Left ventricle myocardium inferior (tissue), 1 donor: Measurements from ENCODE around the gene SLC22A31. TPM values are rescaled to one million over a fixed set of nuclear protein-coding genes. Genes with fewer than 3 reads are reported as not detected.

Source experiments
- DNase-seq: peaks from one replicate; pipeline ENCODE4 v3.0.0-alpha.2; 2020
- H3K27ac ChIP-seq: fragments of 200-600 bp; replicated peaks from 2 replicates; pipeline ENCODE4 v1.8.0; 2021
- H3K27me3 ChIP-seq: fragments of 200-600 bp; 2 replicates; pipeline ENCODE4 v1.8.0; 2021; ENCODE audit warnings: low read depth
- H3K36me3 ChIP-seq: fragments of 200-600 bp; 2 replicates; pipeline ENCODE4 v1.8.0; 2021
- H3K4me1 ChIP-seq: fragments of 200-600 bp; 2 replicates; pipeline ENCODE4 v1.8.0; 2021
- H3K4me3 ChIP-seq: fragments of 200-600 bp; 2 replicates; pipeline ENCODE4 v1.8.0; 2021; ENCODE audit warnings: mild to moderate bottlenecking, moderate library complexity
- H3K9me3 ChIP-seq: fragments of 200-600 bp; replicated peaks from 2 replicates; pipeline ENCODE4 v1.8.0; 2021
- CTCF ChIP-seq: fragments of 200-600 bp; IDR thresholded peaks from 2 replicates; pipeline ENCODE4 v1.8.0; 2021; ENCODE audit warnings: antibody characterized with exemption, mild to moderate bottlenecking, borderline replicate concordance
- intact Hi-C: fragments of 100-400 bp; cut with micrococcal nuclease; formaldehyde crosslinking; loops from one replicate; pipeline ENCODE4 v1.11.0; 2022
- total RNA-seq: library from RNA; stranded (reverse); fragmentation: NEBNext Ultra II Directional; extraction: Animal tissue kit (Norgen Biotek cat#: 25700); gene quantifications from one replicate; pipeline ENCODE4 v1.2.1, GENCODE V29; 2021
- donor health status: DM: no; HTN: yes; CAD: no; lungs with severe emphysema.

The SLC22A31 gene
- total RNA-seq, 1 donor from 2014 or later = not detected

DNA sequence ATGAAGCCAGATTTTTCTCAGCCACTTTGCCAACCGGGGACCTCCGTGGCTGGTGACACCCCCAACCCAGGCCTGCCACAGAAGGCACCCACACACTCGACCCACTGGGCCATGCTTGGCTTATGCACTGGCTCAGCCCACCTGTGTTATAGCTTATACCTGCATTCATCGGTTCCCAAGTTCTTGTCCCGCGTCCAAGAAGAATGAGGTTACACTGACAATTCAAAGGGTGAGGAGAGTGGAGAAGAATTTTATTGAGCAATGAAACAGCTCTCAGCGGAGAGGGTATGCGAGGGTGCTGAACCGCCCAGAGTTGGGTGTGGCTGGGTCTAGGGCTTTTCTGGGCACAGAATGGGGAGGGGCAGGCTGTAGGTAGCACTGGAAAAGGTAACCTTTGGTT, 51.0 kb downstream of the SLC22A31 start:
- H3K36me3 ChIP-seq = peaks cover 69% of the 10 kb centered on the region
- H3K27me3 ChIP-seq = no peaks in the 10 kb centered on the region
- peaks cover 19% of the 10 kb centered on the region for H3K9me3 ChIP-seq
- peaks cover under 1% of the 10 kb centered on the region for H3K4me1 ChIP-seq
- intact Hi-C loops = no loop called here
- no peak for DNase-seq
- no peak overlapping the region for H3K4me3 ChIP-seq
- H3K27ac ChIP-seq = no peak overlapping the region
- no peak for TF ChIP-seq CTCF

DNA sequence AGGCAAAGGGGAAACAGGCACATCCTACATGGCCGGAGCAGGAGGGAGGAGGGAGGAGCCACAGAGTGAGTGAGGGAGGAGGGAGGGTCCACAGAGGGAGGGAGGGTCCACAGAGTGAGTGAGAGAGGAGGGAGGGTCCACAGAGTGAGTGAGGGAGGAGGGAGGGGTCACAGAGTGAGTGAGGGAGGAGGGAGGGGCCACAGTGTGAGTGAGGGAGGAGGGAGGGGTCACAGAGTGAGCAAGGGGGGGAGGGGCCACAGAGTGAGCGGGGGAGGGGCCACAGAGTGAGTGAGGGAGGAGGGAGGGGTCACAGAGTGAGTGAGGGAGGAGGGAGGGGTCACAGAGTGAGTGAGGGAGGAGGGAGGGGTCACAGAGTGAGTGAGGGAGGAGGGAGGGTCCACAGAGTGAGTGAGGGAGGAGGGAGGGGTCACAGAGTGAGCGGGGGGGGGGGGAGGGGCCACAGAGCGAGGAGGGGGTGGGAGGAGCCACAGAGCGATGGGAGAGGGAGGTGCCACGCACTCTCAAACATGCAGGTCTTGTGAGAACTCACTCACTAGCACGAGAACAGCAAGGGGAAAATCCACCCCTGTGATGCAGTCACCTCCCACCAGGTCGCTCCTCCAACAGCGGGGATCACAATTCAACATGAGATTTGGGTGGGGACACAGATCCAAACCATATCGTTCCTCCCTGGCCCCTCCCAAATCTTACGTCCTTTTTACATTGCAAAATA, 53.1 kb downstream of the SLC22A31 start:
- no peak overlapping the region for H3K27ac ChIP-seq
- intact Hi-C loops = no loop called here
- H3K9me3 ChIP-seq = peaks cover 19% of the 10 kb centered on the region
- TF ChIP-seq CTCF = no peak
- peaks cover 75% of the 10 kb centered on the region for H3K36me3 ChIP-seq
- no peaks in the 10 kb centered on the region for H3K27me3 ChIP-seq
- DNase-seq = no peak
- no peaks in the 10 kb centered on the region for H3K4me1 ChIP-seq
- H3K4me3 ChIP-seq = no peak overlapping the region

- H3K4me1 ChIP-seq = no peaks in the 10 kb centered on the region
- intact Hi-C loops = no loop called here
- peaks cover 75% of the 10 kb centered on the region for H3K36me3 ChIP-seq
- peaks cover 19% of the 10 kb centered on the region for H3K9me3 ChIP-seq
- no peak overlapping the region for H3K27ac ChIP-seq
- no peaks in the 10 kb centered on the region for H3K27me3 ChIP-seq
- TF ChIP-seq CTCF = no peak
- no peak overlapping the region for H3K4me3 ChIP-seq
- DNase-seq = no peak
These were observed 53.9 kb downstream of the SLC22A31 start for GRCh38 chr16:89146211-89147005.

Other genes with a start within 250 kb of the SLC22A31 start
- gene CBFA2T3, start 223.3 kb downstream of the SLC22A31 start, total RNA-seq = 8.6 TPM
- 16.7 TPM for gene ACSF3, start 106.7 kb downstream of the SLC22A31 start, total RNA-seq
- not detected for gene CDH15, start 28.8 kb downstream of the SLC22A31 start, total RNA-seq
- gene ZNF778, start 17.2 kb upstream of the SLC22A31 start, total RNA-seq = 8.7 TPM